ENCODE results near the gene FSTL5. TPM values are rescaled to one million over a fixed set of nuclear protein-coding genes. Genes with fewer than 3 reads are reported as not detected.

Gene FSTL5
- total RNA-seq, 2 experiments from 2014 or later, result not detected

GRCh38 chr4:161350946-161351345 lies 812.9 kb downstream of the FSTL5 start:
- ChIA-PET CTCF (no interaction called here), POLR2A (no interaction called here)
- Mint-ChIP-seq H3K9me3 (peaks cover 5% of the 10 kb centered on the region), H3K4me1 (no peaks in the 10 kb centered on the region), H3K36me3 (ENCODE audit: low read depth) (no peaks in the 10 kb centered on the region), H3K27ac (no peak overlapping the region), H3K27me3 (no peaks in the 10 kb centered on the region), H3K4me3 (no peak overlapping the region)
- DNase-seq, result no peak

GRCh38 chr4:161345741-161346140 lies 818.1 kb downstream of the FSTL5 start:
- H3K27ac Mint-ChIP-seq, result no peak overlapping the region
- H3K4me3 Mint-ChIP-seq, result no peak overlapping the region
- H3K9me3 Mint-ChIP-seq, result peaks cover 5% of the 10 kb centered on the region
- no peaks in the 10 kb centered on the region for H3K36me3 Mint-ChIP-seq (ENCODE audit: low read depth)
- POLR2A ChIA-PET, result no interaction called here
- CTCF ChIA-PET, result no interaction called here
- DNase-seq, result no peak
- no peaks in the 10 kb centered on the region for H3K27me3 Mint-ChIP-seq
- no peaks in the 10 kb centered on the region for H3K4me1 Mint-ChIP-seq

GRCh38 chr4:161343569-161343950 lies 820.2 kb downstream of the FSTL5 start:
- H3K27ac Mint-ChIP-seq, result no peak overlapping the region
- no peaks in the 10 kb centered on the region for H3K36me3 Mint-ChIP-seq (ENCODE audit: low read depth)
- H3K9me3 Mint-ChIP-seq, result peaks cover 2% of the 10 kb centered on the region
- no peak overlapping the region for H3K4me3 Mint-ChIP-seq
- no peaks in the 10 kb centered on the region for H3K4me1 Mint-ChIP-seq
- ChIA-PET POLR2A (interaction anchor here (0.6 kb wide), 1 partner anchor 304 kb away, joined by 6 read pairs; no protein-coding TSS in a partner anchor), CTCF (no interaction called here)
- no peak for DNase-seq
- no peaks in the 10 kb centered on the region for H3K27me3 Mint-ChIP-seq

- Mint-ChIP-seq H3K27ac (no peak overlapping the region), H3K4me3 (no peak overlapping the region), H3K9me3 (peaks cover 2% of the 10 kb centered on the region), H3K27me3 (no peaks in the 10 kb centered on the region), H3K4me1 (no peaks in the 10 kb centered on the region), H3K36me3 (ENCODE audit: low read depth) (no peaks in the 10 kb centered on the region)
- POLR2A ChIA-PET, result interaction anchor here (0.6 kb wide), 1 partner anchor 304 kb away, joined by 6 read pairs; no protein-coding TSS in a partner anchor
- DNase-seq, result no peak
- CTCF ChIA-PET, result no interaction called here
These were observed 820.8 kb downstream of the FSTL5 start for GRCh38 chr4:161342881-161343568.

- ChIA-PET POLR2A (interaction anchor here (0.6 kb wide), 1 partner anchor 72 kb away, joined by 6 read pairs; no protein-coding TSS in a partner anchor), CTCF (no interaction called here)
- H3K4me1 Mint-ChIP-seq, result no peaks in the 10 kb centered on the region
- no peak for DNase-seq
- peaks cover under 1% of the 10 kb centered on the region for H3K9me3 Mint-ChIP-seq
- no peak overlapping the region for H3K27ac Mint-ChIP-seq
- H3K4me3 Mint-ChIP-seq, result no peak overlapping the region
- H3K36me3 Mint-ChIP-seq (ENCODE audit: low read depth), result no peaks in the 10 kb centered on the region
- no peaks in the 10 kb centered on the region for H3K27me3 Mint-ChIP-seq
These were observed 827.2 kb downstream of the FSTL5 start for GRCh38 chr4:161336621-161337020.

GRCh38 chr4:161336016-161336530 lies 827.7 kb downstream of the FSTL5 start:
- Mint-ChIP-seq H3K4me1 (no peaks in the 10 kb centered on the region), H3K9me3 (peaks cover 3% of the 10 kb centered on the region), H3K27ac (no peak overlapping the region), H3K4me3 (no peak overlapping the region), H3K27me3 (no peaks in the 10 kb centered on the region), H3K36me3 (ENCODE audit: low read depth) (no peaks in the 10 kb centered on the region)
- ChIA-PET POLR2A (no interaction called here), CTCF (no interaction called here)
- DNase-seq, result no peak

All from activated CD4-positive, alpha-beta T cell treated with anti-CD3 and anti-CD28 coated beads, Interleukin-2, amount 10 ng/mL, durations not matched to agents 7 days and 5 days (primary cell).